Keratinocyte (primary cell): ENCODE measurements around the gene SPOCD1. TPM values are rescaled to one million over a fixed set of nuclear protein-coding genes. Genes with fewer than 3 reads are reported as not detected.

Experiments used
- DNase-seq: peaks from one replicate; pipeline ENCODE4 v3.0.0-alpha.2; 2011; ENCODE audit warnings: low read depth, missing footprints, low spot score
- FAIRE-seq: peaks from 2 replicates; lab custom pipeline; 2011; peaks lifted over from hg19 to GRCh38; lab: Jason Lieb, UNC
- H2AFZ ChIP-seq: 2 replicates; pipeline ENCODE4 v1.6.0; 2012; ENCODE audit warnings: low read length, control low read depth, inconsistent platforms; ENCODE audit not compliant: control insufficient read depth
- H3K27ac ChIP-seq: 2 replicates; pipeline ENCODE4 v1.5.1; 2011; ENCODE audit warnings: low read length; ENCODE audit not compliant: control insufficient read depth, insufficient read depth
- H3K27me3 ChIP-seq: 3 replicates; pipeline ENCODE4 v1.6.0; 2011; ENCODE audit warnings: low read length; ENCODE audit not compliant: control insufficient read depth, insufficient read depth; ENCODE audit errors: extremely low read depth
- H3K36me3 ChIP-seq, 2 experiments: 2 replicates in 1 of 2; 3 replicates in 1 of 2; pipeline ENCODE4 v1.5.1; 2011; ENCODE audit warnings: low read length in 2 of 2, mild to moderate bottlenecking in 1 of 2; ENCODE audit not compliant: control insufficient read depth in 2 of 2, insufficient read depth in 2 of 2; ENCODE audit errors: extremely low read depth in 1 of 2
- H3K4me1 ChIP-seq: 3 replicates; pipeline ENCODE4 v1.5.1; 2011; ENCODE audit warnings: low read length; ENCODE audit not compliant: control insufficient read depth, insufficient read depth; ENCODE audit errors: extremely low read depth
- H3K4me2 ChIP-seq: 3 replicates; pipeline ENCODE4 v1.6.0; 2011; ENCODE audit warnings: low read depth, low read length; ENCODE audit not compliant: control insufficient read depth, insufficient read depth; ENCODE audit errors: extremely low read depth
- H3K4me3 ChIP-seq, 3 experiments: fragments of 200-600 bp in 1 of 3; sonication (generic) in 1 of 3; 2 replicates in 2 of 3; 3 replicates in 1 of 3; pipeline ENCODE4 v1.5.1; 2011 to 2016; ENCODE audit warnings: low read length in 3 of 3, mild to moderate bottlenecking in 3 of 3, control low read depth in 2 of 3, inconsistent platforms in 1 of 3, low read depth in 1 of 3, mixed read lengths in 1 of 3, mixed run types in 1 of 3, moderate library complexity in 1 of 3; ENCODE audit not compliant: control insufficient read depth in 2 of 3, insufficient read depth in 2 of 3; ENCODE audit errors: extremely low read depth in 1 of 3
- H3K79me2 ChIP-seq: 2 replicates; pipeline ENCODE4 v1.6.0; 2012; ENCODE audit warnings: low read length; ENCODE audit not compliant: control insufficient read depth, insufficient read depth
- H3K9ac ChIP-seq: 3 replicates; pipeline ENCODE4 v1.6.0; 2011; ENCODE audit warnings: low read length; ENCODE audit not compliant: control insufficient read depth, insufficient read depth; ENCODE audit errors: extremely low read depth
- H3K9me1 ChIP-seq: 3 replicates; pipeline ENCODE4 v1.6.0; 2011; ENCODE audit warnings: low read length; ENCODE audit not compliant: control insufficient read depth, insufficient read depth; ENCODE audit errors: extremely low read depth
- H3K9me3 ChIP-seq: 2 replicates; pipeline ENCODE4 v1.5.1; 2012; ENCODE audit warnings: low read depth, low read length; ENCODE audit not compliant: control insufficient read depth
- H4K20me1 ChIP-seq: 3 replicates; pipeline ENCODE4 v1.6.0; 2011; ENCODE audit warnings: low read length; ENCODE audit not compliant: control insufficient read depth, insufficient read depth; ENCODE audit errors: extremely low read depth
- CTCF ChIP-seq, 3 experiments: IDR thresholded peaks in 1 of 3; conservative IDR thresholded peaks in 1 of 3; optimal IDR thresholded peaks in 1 of 3; 2 replicates in 2 of 3; 3 replicates in 1 of 3; pipeline versions ENCODE3 to v1.5.1; 2011; ENCODE audit warnings: low read length in 3 of 3, mild to moderate bottlenecking in 3 of 3, moderate library complexity in 2 of 3, control low read depth in 1 of 3, inconsistent platforms in 1 of 3; ENCODE audit not compliant: insufficient read depth in 2 of 3; ENCODE audit errors: extremely low read depth in 1 of 3
- EZH2 ChIP-seq: IDR thresholded peaks from one replicate; pipeline ENCODE4 v1.6.1; 2012; ENCODE audit warnings: inconsistent platforms, mild to moderate bottlenecking, low read length, moderate library complexity
- dilution Hi-C: fragments of 300-500 bp; cut with MboI; formaldehyde crosslinking; loops from one replicate; pipeline ENCODE4 v1.7.0; 2020; ENCODE audit warnings: low sequenced_read_pairs; ENCODE audit not compliant: extremely low pct_ligation_motif_present
- polyA plus RNA-seq, 5 experiments: library from polyadenylated mRNA; depleted of rRNA in 3 of 5; stranded (reverse) in 3 of 5; stranded (forward) in 1 of 5; unstranded in 1 of 5; fragments of >200 nt; gene quantifications; 1 replicate in 1 of 5; 2 replicates in 3 of 5; 3 replicates in 1 of 5; pipeline versions ENCODE4 v1.2.1 to v1.2.3, GENCODE V29; 2011 to 2012; ENCODE audit warnings: missing spikeins in 2 of 5, low read depth in 1 of 5, low replicate concordance in 1 of 5

Gene SPOCD1
- polyA plus RNA-seq, 1 donor (not counting 4 experiments of a cell fraction or from before 2014, with no cell fraction given): 4.7 TPM

GRCh38 chr1:31763671-31764311 lies 52.0 kb downstream of the SPOCD1 start:
- no peaks in the 10 kb centered on the region for H3K9me3 ChIP-seq
- DNase-seq (no peak), FAIRE-seq (no peak)
- H3K4me1 ChIP-seq: peaks cover 26% of the 10 kb centered on the region
- H4K20me1 ChIP-seq: no peaks in the 10 kb centered on the region
- dilution Hi-C loops: no loop called here
- no peak overlapping the region for H2AFZ ChIP-seq
- H3K27me3 ChIP-seq: peaks cover 20% of the 10 kb centered on the region
- no peak overlapping the region for H3K9ac ChIP-seq
- H3K27ac ChIP-seq: no peak overlapping the region
- no peaks in the 10 kb centered on the region for H3K36me3 ChIP-seq
- no peak for TF ChIP-seq EZH2
- no peak for TF ChIP-seq CTCF (optimal IDR thresholded peaks at IDR 0.05 in 1 of 3, IDR thresholded peaks at IDR 0.05 in 1 of 3, conservative IDR thresholded peaks at IDR 0.05 in 1 of 3; ENCODE audit: extremely low read depth in 1 of 3, insufficient read depth in 2 of 3, low read length in 3 of 3)
- H3K4me2 ChIP-seq: peak overlapping the region; percentile 88
- no peaks in the 10 kb centered on the region for H3K9me1 ChIP-seq
- H3K4me3 ChIP-seq: peak overlapping the region; percentile 32 to 62 (median 51)
- H3K79me2 ChIP-seq: no peaks in the 10 kb centered on the region

- Histone ChIP-seq H3K9ac (no peak overlapping the region), H3K27ac (no peak overlapping the region)
- dilution Hi-C loops: no loop called here
Measured at GRCh38 chr1:31762726-31763670, 52.8 kb downstream of the SPOCD1 start.

More at GRCh38 chr1:31762726-31763670, 52.8 kb downstream of the SPOCD1 start:
- FAIRE-seq (no peak), DNase-seq (no peak)
- H3K4me1 ChIP-seq: peaks cover 26% of the 10 kb centered on the region
- H3K4me2 ChIP-seq: peak overlapping the region; percentile 88
- peaks cover 14% of the 10 kb centered on the region for H3K27me3 ChIP-seq
- peak overlapping the region; percentile 32 to 62 (median 51) for H3K4me3 ChIP-seq
- no peaks in the 10 kb centered on the region for H3K36me3 ChIP-seq
- no peaks in the 10 kb centered on the region for H3K9me3 ChIP-seq
- H3K79me2 ChIP-seq: no peaks in the 10 kb centered on the region
- H3K9me1 ChIP-seq: no peaks in the 10 kb centered on the region
- peak in 2 of 3 experiments; percentile 60 to 63 for TF ChIP-seq CTCF (optimal IDR thresholded peaks at IDR 0.05 in 1 of 3, IDR thresholded peaks at IDR 0.05 in 1 of 3, conservative IDR thresholded peaks at IDR 0.05 in 1 of 3; ENCODE audit: extremely low read depth in 1 of 3, insufficient read depth in 2 of 3, low read length in 3 of 3)
- TF ChIP-seq EZH2: peak; percentile 70
- no peaks in the 10 kb centered on the region for H4K20me1 ChIP-seq
- H2AFZ ChIP-seq: peak overlapping the region; percentile 26
